GM18517 (cell line): ENCODE measurements around the gene GRID1.

ENCODE experiments used
- ATAC-seq: cut with Tn5 transposase; IDR thresholded peaks from one replicate; pipeline ENCODE4 v1.9.1; 2021; ENCODE audit warnings: mild to moderate bottlenecking, moderate library complexity; ENCODE audit not compliant: unreplicated experiment

Gene GRID1

DNA sequence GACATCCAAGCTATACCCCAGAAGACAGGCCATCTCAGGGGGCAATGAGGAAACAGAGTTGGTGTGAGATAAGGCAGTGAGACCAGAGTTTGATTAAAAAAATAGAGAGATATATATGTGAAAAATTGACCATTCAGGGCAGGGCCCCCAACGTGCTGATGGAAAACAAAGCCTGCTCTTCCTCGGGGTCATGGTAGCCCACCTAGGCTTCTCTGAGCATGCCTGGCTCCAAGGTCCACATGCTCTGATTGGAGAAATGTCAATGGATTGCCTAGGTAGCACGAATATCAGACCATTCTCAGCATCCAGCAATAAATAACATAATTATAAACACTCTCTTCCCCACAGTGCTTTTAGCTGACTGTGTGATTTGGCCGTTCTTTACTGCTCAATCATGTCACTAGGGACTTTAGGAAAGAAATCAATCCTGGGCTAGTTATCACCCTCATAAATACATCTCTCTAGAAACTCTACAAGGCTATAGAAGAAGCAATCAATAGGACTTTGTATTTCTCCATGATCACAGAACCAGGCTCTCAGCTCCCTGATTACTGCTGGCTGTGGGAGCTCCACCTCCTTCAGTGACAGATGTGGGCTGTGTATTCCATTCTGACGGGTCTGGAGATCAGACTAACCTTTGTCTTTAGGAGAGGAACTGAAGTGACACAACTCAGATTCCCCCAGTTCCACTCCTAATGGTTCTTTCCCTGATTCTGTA, 766.4 kb downstream of the GRID1 start:
- ATAC-seq = no peak

DNA sequence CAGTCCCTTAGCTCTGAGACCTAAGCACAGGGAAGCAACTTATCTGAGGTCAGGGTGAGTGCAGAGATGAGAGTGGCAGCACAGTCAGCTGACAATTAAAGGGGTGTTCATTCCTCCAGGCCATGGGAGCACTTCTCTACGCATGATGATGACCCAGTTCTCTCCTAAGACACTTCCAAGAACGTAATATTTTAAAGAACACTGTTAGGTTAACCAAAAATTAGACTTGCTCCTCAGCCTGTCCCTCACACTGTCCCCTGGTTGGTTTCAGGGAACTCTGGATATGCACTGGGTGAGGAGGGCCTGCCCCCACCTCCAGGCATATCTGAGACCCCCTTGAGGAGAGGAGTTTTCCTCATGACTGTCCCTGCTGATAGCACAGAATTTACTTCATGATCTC, 767.5 kb downstream of the GRID1 start:
- ATAC-seq = no peak

DNA sequence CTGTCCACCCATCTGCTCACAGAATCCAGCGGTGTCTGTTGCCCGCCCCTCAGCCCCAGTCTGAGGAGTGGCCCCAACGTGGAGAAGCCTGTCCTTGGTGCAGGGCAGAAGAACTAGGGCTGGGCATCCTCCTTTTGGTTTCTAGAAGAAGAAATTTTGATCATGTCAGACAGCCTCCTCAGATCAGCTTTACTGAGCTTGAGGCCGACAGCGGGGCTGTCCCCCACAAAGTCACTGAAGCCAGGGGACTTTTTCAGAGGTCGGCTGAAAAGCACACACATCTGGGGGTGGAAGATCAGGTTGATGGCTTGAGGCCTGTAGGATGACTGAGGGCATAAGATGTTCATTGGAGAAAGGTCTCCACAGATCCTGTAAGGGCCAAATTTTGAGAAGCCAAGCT, 767.9 kb downstream of the GRID1 start:
- ATAC-seq = no peak

DNA sequence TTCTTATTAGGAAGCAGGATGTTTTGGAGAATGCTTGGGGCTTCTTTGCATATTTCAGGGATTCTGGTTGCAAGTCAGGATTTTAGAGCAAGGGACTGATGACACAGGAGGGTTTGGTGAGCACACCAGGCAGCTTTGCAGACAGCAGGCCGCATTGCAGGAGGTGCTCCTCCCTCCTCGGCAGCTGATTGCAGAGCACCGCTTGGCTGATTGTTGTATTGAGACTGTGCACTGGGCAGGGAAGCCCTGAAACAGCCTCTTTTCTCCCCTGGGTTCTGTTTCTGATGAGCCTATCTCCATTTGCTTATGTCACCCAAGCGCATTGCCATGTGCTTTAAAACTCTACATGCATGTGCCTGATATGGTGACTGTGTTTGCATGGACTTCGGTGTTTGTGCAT, 769.6 kb downstream of the GRID1 start:
- no peak for ATAC-seq

DNA sequence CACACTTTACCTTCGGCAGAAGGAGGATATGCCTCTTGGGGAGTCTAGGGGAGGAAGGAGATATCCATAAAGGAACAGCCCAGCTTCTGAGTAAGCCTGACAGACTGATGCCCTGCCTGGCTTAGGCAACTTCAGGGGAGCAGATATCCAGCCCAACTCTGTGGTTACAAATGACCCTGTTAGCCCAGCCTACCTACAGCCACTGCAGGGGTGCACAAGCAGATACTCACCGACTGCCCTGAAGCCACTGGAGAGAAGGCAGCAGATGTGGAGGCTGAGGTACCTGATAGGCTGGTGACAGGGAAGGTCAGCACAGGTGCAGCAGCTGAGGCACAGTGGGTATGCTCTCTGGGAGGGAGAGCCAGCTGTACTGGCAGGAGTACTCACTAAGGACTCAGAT, 770.2 kb downstream of the GRID1 start:
- ATAC-seq = no peak

DNA sequence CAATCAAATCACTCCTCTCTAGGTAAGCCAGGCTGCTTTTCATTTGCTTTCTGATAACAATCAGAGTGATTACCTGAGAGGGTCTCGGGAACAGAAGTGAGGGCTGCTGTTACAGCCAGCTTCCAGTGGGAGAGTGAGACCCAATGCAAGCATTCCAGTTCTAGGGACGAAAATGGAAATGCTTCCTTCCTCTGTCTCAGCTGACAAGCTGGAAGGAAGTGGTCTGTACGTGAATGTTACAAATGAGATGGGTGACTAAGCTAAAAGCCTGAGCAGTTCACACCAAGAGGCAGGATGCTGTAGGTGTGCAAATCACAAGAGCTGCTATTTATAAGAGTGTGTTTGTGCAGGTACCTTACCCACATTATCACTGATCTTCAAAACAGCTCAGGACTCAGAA, 772.4 kb downstream of the GRID1 start:
- no peak for ATAC-seq

DNA sequence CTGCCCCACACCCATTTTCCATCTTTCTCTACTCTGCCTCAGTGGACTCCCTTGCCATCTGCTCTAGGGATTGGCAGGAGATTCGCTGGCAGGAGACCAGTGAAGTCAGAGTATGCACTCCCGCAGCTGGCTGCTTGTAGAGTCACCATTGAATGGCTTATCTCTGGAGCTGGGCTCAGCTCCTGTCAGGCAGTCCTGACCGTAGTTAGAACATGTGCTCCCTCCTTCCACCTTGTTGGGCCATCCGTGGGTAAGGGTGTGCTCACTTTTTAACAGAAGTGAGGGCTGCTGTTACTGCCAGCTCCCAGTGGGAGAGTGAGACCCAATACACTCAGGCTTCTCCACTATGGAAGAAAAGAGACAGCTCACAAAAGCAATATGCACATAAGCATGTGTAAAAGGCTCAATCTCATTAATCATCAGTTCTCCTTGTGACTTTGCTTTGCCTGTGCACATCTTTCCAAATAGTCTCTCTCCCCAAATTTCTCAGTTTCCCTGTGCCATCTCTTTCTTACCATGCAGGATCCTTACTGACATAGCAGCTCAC, 773.3 kb downstream of the GRID1 start:
- ATAC-seq = no peak

DNA sequence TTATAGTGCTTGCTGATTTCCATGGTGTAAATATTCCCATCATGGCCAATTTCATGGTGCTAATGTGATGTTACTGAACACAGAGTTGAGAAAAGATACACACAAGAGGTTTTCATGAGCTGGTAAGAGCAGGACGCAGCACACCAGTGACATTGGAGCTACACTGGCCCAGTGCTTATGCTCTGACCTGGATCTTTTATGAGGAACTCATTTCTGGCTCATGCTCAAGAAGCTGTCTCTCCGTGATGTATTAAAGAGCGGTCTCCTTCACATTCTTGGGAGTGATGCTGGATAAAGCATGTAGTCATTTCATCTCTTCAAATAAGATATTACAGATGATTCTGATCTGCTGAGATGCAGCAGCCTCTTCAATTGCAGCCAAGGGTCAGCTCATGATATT, 785.2 kb downstream of the GRID1 start:
- ATAC-seq = no peak

DNA sequence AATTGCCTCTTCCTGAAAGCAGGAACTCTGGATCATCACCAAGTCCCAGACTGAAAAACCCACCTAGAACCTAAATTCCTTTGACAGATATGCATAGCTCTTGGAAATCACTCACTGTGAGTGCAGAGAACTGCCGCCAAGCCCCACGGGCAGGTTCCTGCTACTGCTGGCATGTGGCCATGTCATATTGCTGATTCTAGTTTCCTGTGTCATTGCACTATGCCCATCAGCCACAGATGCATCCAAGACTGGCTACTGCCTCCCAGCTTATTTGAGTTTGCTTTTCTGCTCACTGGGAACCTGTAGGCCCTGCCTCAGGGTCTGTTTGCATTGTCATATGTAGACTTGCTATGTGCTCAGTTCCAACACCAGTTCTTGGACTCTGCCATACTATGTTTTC, 786.0 kb downstream of the GRID1 start:
- ATAC-seq = no peak

DNA sequence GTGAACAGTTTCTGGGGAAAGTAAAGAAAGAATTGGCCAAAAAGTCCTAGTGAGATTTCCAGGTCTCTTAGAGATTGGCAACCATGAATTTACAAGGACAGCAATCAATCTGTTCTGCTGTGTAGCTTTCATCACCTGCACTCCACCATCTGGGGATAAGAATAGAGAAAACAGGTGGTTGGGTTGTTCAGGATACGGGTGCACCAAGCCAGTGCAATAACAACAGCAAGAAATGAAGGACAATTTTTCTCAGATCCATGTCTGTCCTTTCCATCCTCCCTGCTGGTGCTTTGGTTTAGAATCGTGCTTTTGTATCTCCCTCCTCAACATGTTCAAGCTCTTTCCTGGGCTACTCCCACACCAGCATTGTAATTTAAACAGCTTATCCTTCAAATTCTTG, 787.7 kb downstream of the GRID1 start:
- no peak for ATAC-seq

DNA sequence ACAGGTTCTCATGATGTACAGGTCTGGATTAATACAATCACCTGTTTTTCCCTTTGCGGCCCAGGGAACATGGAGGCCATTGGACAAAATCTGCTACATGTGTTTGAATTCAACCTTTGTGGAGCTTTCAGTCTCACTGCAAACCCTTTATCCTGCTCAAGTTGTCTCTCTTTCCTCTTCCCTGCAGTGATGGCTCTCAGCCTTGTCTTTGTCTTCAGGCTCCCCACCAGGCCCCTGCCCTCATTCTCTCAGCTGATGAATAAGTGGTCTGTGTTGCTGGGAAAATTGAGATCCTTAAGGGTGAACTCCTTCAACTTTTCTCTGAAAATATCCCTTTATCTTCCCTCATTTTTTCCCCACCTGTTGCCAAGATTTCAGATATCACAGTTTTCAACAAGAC, 791.2 kb downstream of the GRID1 start:
- ATAC-seq = no peak

DNA sequence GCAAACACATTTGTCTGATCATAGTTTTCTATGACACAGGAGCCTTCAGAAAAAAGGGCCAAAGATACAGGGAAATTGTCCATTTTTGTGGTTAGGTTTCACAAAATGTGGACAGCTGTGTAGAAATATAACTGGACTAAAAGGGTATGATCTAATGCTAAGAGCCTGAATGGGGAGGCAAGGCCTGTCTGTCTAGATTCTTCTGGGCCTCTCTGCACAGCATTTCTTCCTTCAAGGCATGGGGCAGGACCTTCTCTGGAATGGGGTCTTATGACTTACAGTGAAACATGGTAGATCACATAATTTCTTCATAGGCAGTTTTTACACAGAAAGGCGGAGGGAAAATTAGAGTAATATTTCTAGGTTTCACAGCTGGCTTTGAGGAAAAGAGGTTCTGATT, 795.7 kb downstream of the GRID1 start:
- no peak for ATAC-seq

DNA sequence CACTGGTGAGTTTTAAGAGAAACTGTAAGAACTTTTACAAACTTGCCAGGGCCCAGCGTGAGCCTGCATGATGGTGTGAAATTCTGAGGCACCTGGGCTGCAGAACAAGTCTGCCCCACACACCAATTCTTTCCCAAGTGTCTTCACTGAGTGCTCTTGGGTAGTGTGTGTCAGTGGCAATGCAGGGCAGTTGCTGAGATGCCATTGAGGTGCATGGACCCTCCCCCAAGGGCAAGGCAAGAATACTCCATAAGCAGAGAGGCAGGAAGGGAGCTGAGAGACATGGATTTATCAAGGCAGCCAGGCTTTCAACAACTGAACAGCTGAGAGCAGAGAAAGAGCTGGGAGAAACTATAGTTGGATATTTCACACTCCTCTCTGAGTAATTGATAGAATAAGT, 801.2 kb downstream of the GRID1 start:
- ATAC-seq = no peak

DNA sequence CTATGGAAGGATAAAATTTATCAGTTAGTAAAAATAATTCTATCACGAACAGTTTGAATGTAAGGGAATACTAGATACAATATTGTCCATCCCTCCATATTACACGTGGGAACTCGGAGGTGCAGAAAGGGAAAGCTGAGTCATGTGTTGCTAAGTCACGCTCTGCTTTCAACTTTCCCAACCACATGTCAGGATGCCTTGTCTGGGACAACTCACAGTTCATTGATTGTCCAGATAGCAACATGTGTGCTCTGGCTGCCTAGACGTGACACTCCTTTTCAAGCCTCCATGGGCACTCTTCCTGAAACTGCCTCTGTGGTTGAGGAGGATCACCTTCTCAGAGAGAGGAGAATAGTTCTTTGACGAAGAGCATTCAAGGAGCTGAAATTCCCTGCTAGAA, 808.1 kb downstream of the GRID1 start:
- ATAC-seq = no peak

DNA sequence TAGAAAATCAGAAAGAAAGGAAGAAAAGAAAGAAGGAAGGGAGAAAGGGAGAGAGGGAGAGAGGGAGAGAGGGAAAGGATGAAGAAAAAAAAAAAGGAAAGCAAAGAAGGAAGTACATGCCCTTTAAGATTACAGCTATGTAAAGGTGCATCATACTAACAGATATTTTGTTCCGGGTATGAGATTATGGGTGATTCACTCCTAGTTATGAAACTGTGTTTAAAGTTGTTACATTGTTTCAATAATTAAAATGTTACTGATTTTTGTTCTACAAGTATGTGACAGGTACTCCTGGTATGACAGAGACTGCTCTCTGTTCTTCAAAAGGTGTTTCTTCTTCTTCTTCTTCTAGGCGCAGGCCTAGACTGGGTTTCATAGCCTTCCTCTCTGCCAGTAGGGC, 808.9 kb downstream of the GRID1 start:
- ATAC-seq = no peak

DNA sequence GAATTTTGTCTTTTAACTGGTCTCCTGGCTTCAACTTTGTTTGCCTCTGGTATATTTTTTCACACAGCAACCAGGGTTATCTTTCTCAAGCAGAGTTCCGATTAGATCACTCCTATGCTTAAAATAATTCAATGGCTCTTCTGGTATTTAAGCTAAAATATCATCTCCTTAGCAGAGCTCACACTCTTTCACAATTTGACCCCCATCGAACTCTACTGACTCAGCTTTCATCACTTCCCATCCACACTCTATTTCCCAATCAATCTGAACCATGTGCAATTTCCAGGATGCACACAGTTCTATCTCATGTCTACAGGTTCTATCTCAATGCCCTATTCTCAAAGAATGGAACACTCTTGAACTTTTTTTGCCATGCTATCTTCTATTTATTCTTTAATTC, 809.5 kb downstream of the GRID1 start:
- ATAC-seq = no peak
